Measurements from ENCODE around the gene LRRC59.
"Not testable (repeated sequence)": the region's sequence is repeated elsewhere in the genome, so short reads cannot be mapped to it uniquely, and the experiment has no call there.

LRRC59 gene

GRCh38 chr17:50424246-50424995 is 27.1 kb upstream of the LRRC59 start:
- no peak for DNase-seq

GRCh38 chr17:50423553-50424159 is 26.3 kb upstream of the LRRC59 start:
- no peak for DNase-seq

GRCh38 chr17:50422738-50423137 is 25.4 kb upstream of the LRRC59 start:
- no peak for DNase-seq

GRCh38 chr17:50421308-50422051 is 24.2 kb upstream of the LRRC59 start:
- no peak for DNase-seq

- no peak for DNase-seq
Observed at GRCh38 chr17:50420419-50421112, 23.2 kb upstream of the LRRC59 start.

- not testable (repeated sequence) for DNase-seq
Observed at GRCh38 chr17:50419577-50419976, 22.3 kb upstream of the LRRC59 start.

- no peak for DNase-seq
Observed at GRCh38 chr17:50414808-50415207, 17.5 kb upstream of the LRRC59 start.

- DNase-seq = no peak
Observed at GRCh38 chr17:50412188-50412732, 14.9 kb upstream of the LRRC59 start.

GRCh38 chr17:50407921-50408320 is 10.6 kb upstream of the LRRC59 start:
- DNase-seq = no peak

- no peak for DNase-seq
Observed at GRCh38 chr17:50406578-50406977, 9.3 kb upstream of the LRRC59 start.

- DNase-seq = not testable (repeated sequence)
Observed at GRCh38 chr17:50405351-50405750, 8.0 kb upstream of the LRRC59 start.

GRCh38 chr17:50399591-50399990 is 2.3 kb upstream of the LRRC59 start:
- not testable (repeated sequence) for DNase-seq

GRCh38 chr17:50398672-50399071 is 1.3 kb upstream of the LRRC59 start:
- not testable (repeated sequence) for DNase-seq

GRCh38 chr17:50397919-50398285 is 579 bp upstream of the LRRC59 start:
- DNase-seq = no peak

GRCh38 chr17:50396261-50397110 is 837 bp downstream of the LRRC59 start:
- DNase-seq = no peak

- no peak for DNase-seq
Observed at GRCh38 chr17:50394711-50395110, 2.6 kb downstream of the LRRC59 start.

- no peak for DNase-seq
Observed at GRCh38 chr17:50393700-50394099, 3.6 kb downstream of the LRRC59 start.

- no peak for DNase-seq
Observed at GRCh38 chr17:50392621-50393020, 4.7 kb downstream of the LRRC59 start.

GRCh38 chr17:50389534-50389933 is 7.8 kb downstream of the LRRC59 start:
- no peak for DNase-seq

- DNase-seq = no peak
Observed at GRCh38 chr17:50388728-50389127, 8.6 kb downstream of the LRRC59 start.

- DNase-seq = no peak
Observed at GRCh38 chr17:50386510-50386909, 10.8 kb downstream of the LRRC59 start.

GRCh38 chr17:50382931-50383330 is 14.4 kb downstream of the LRRC59 start:
- DNase-seq = no peak
